ENCODE measurements around the gene SLC39A1. TPM values are rescaled to one million over a fixed set of nuclear protein-coding genes. Genes with fewer than 3 reads are reported as not detected.

SLC39A1 gene
- total RNA-seq, 1 donor from 2014 or later: 117 TPM

DNA sequence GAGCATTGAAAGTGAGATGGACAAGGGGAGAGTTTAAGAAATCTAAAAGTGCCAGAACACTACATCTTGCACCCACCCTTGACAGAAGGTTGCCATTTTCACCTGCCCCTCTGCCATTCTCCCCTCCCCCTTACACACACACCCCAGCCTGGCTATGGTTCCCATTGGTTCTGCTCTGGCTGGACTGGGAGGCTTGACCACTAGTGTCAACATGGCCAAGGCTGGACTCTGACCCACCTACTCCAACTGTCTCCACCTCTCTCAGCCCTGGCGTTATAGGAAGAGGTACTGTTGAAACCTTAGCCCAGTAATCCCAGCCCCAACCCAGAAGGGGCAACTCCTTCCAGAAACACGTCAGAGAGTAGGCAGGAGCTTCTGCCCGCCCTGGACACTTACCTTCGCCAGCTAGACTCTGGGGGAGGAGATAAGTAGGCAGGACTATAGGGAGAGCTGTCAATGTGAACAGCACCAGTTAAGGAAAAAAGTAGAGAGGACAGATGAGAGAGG lies 9.4 kb downstream of the SLC39A1 start:
- DNase-seq (ENCODE audit: low read depth in 2 of 2): no peak

GRCh38 chr1:153951801-153952200 lies 11.5 kb downstream of the SLC39A1 start:
- DNase-seq (ENCODE audit: low read depth in 2 of 2): no peak

DNA sequence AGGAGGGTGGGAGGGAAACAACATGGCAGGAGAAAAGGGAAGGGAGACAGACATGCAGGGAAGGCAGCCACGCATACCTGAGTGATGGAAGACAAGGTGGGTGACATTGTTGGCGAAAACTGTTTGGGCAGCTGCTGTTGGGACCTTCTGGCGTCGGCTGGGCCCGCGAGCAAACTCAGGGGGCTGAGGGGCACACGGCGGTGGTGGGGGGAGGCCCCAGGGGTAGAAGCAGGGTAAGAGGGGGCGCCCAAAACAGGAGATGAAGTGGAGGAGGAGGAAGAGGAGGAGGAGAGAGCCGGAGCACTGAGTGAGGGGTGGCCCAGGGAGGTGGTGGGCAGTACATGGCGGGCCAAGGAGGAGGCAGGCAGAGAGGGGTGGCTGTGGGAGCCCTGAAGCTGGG lies 12.2 kb downstream of the SLC39A1 start:
- no peak for DNase-seq (ENCODE audit: low read depth in 2 of 2)

- DNase-seq (ENCODE audit: low read depth in 2 of 2): peak; percentile 83 to 86
These were observed 16.6 kb downstream of the SLC39A1 start, which contains the start of gene DENND4B for GRCh38 chr1:153946622-153947241. DENND4B (minus strand) TSS chr1:153946718; CDS start chr1:153944374, 2,344 bp downstream.

DNA sequence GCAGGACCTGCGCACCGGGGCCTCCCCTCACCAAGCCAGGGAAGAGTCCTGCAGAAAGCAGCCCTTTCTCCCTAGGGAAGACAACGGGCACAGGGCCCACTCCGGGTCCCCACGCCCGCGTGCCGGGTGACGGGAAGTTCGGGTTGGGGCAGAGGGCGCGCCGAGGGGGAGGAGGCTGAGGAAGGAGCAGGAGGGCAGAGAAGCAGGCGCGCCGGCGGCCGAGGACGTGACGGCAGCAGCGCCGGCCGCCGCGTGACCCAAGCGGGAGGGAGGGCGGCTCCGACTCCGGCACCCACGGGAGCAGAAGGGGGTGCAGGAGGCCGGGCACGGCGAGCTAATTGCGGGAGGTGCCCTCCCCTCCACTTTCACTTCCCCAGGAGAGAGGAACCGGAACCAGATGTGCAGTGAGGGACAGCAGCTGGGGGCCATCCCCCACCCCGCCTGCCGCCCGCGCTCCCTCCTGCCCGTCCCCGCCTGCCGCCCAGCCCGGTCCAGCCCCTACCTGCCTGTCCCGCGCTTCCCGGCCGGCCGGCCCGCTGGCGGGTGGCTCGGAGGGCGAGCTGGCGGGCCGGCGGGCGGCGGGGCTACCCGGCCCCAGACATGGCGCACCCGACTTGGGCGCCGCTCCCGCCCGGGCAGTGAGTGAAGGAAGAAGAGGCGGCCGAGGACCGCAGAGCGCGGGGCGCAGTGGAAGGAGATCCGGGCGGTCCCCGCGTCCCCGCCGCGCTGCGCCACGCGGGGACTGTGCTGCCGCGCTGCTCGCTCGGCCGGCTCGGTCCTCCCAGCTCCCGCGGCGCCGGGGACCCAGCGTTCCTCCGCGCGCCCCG lies 17.3 kb downstream of the SLC39A1 start:
- DNase-seq (ENCODE audit: low read depth in 2 of 2): peak; percentile 79 to 82

- peak; percentile 47 to 66 for DNase-seq (ENCODE audit: low read depth in 2 of 2)
These were observed 18.1 kb downstream of the SLC39A1 start for GRCh38 chr1:153945131-153945794.

DNA sequence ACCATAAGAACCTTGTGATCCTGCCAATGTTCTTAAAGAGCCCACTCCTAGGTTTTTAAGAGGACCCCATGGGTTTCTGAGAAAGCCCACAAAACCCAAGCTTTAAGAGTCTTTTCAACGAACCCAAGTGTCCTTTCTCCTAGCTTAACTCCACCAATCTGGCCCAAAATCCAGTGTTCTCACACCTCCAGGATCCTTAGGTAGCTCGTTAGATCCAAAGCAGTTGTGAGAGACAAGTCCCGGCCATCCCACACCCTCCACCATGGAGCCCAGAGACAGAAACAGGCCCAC lies 18.6 kb downstream of the SLC39A1 start:
- no peak for DNase-seq (ENCODE audit: low read depth in 2 of 2)

- no peak for DNase-seq (ENCODE audit: low read depth in 2 of 2)
These were observed 19.1 kb downstream of the SLC39A1 start for GRCh38 chr1:153944005-153944826.

GRCh38 chr1:153942766-153943549 lies 20.4 kb downstream of the SLC39A1 start:
- no peak for DNase-seq (ENCODE audit: low read depth in 2 of 2)

DNA sequence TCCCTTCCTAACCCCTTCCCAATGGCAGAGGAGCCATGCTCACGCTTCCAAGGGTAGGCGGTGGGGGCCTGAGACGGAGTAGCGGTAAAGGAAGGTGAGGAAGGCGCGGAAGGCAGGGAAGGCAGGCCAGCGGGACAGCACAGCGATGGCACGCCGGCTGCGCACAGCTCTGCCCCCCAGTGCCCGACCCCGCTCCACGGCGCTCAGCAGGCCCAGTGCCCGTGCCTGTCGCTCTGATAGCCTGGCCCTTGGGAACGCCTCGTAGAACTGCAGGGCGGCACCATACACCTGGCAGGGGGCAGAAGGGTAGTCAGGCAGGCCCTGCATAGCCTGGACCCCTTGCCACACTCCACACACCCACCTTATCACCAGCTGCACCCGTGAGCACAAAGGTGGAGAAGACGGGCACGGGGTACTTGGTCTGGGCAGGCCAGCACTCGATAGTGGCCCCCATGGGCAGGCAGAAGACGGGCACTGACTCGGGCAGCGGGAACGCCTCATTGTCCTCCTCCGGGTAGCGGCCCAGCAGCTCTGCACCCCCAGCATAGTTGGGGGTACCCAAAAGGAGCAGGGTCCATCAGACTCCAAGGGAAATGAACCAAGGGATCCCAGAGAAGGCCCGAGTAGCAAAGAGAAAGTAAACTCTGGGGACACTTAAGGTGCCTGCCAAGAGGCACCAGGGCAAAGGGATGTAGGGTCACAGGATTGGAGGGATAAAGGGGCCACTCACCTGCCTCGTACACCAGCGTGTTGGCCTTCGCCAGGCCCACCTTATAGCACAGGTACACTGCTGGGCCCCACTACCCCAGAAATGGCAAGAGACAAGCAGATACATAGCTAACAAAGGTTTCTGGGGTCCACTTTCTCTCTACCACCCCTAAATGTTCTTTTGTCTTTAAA lies 21.3 kb downstream of the SLC39A1 start:
- no peak for DNase-seq (ENCODE audit: low read depth in 2 of 2)

DNA sequence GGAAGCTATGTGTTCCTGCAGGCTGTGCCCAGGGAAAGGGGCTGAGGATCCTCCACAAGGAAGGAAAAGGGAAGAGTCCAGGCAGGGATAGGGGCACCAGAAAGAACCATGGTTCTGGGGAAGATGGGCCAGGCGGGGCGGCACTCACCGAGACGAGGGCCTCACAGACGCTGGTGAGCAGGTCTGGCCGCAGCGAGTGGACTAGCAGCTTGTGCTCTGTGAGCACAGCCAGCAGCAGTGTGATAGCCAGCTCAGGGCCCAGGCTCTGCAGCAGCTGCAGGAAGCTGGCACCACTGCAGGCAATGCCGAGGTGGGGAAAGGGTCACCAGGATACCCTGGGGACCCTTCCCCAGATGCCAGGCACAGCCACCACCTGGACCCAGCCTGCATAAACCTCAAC lies 22.6 kb downstream of the SLC39A1 start:
- DNase-seq (ENCODE audit: low read depth in 2 of 2): no peak

- no peak for DNase-seq (ENCODE audit: low read depth in 2 of 2)
These were observed 23.9 kb downstream of the SLC39A1 start for GRCh38 chr1:153939476-153939875.

- no peak for DNase-seq (ENCODE audit: low read depth in 2 of 2)
These were observed 24.3 kb downstream of the SLC39A1 start for GRCh38 chr1:153938996-153939395.

DNA sequence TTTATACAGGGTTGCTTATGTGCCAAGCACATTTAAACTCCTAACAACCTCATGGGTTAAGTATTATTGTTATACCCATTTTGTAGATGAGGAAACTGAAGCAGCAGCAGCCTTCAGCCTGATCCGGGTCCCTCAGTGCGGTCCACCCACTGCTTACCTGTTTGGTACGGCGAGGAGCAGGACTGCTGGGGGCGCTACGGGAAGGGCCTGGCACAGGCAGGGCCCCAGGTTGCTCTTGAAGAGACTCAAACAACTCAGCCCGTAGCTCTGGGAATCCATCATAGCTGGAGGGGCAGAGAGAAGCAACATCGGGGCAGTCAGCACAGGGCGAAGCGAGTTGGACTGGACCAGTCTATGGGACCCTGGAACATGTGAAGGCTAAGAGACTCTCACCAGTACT lies 26.0 kb downstream of the SLC39A1 start:
- DNase-seq (ENCODE audit: low read depth in 2 of 2): no peak

DNA sequence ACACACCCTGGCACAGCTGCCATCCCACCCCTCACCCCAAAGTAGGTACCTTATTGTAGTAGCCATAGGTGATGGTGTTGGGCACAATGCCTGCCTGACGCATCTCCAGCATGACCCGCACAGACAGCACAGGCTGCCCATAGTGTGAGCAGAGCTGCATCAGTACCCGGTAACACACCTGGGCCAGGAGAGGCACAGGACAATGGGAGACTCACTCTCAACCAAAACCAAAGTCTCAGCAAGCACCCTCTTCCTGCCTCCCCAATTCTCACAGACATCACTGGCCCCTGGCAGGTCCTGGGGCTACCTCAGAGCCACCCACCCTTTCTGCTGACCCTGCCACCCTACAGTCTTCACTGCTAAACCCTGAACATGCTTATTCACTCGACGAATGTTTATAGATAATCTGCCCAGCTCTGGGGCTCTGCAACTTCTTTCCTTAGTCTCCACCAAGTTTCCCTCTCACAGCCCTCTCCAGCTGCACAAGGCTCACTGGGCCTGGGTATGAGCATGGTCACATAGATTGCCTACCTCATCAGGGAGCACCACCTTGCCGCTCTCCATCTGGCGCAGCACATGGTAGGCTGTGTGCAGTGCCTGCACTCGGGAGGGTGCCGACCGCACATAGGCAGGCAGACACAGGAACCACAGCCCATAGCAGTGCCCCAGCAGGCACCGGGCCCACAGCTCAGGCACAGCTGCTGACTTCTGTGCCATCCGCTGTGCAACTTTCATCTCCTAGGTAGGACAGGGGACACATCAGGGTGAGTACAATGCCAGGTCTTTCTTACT lies 27.1 kb downstream of the SLC39A1 start:
- DNase-seq (ENCODE audit: low read depth in 2 of 2): no peak

DNA sequence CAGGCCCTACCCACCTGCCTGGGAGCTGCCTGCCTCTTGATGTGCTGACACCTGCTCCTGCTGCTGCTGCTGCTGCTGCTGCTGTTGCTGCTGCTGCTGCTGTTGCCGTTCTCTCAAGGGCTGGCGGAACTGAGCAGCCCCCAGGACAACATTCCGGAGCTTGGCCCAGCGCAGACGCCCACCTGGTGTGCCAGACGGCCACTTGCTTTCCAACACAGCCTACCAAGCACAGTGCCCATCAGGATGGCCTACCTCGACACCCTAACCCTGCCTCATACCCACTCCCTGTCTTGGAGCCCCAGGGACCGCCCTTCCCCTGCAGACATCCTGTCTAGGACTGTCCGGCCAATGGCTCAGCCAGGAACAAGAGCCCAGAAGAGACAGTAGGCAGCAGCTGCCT lies 28.6 kb downstream of the SLC39A1 start:
- no peak for DNase-seq (ENCODE audit: low read depth in 2 of 2)

DNA sequence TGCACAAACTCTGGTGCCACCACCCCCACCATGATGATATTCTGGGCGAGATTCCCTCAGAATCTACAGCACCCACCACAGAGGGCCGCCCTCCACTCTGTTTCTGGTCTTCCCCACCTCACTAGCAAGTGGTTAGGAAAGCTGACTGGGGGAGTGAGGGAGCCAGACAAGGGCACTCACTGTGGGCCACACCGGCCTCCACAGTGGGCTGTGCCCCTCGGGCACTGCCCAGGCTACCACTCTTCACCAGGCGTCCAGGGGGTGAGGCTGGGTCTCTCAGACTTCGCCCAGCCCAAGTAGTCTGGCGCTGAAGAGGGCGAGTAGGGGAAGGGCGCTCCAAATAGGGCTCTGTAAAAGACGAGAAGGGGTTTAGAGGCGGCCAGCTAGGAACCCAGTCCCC lies 29.4 kb downstream of the SLC39A1 start:
- no peak for DNase-seq (ENCODE audit: low read depth in 2 of 2)

GRCh38 chr1:153933430-153933829 lies 29.9 kb downstream of the SLC39A1 start:
- DNase-seq (ENCODE audit: low read depth in 2 of 2): no peak
